ENCODE measurements around the gene TMEM240.
"Not testable (repeated sequence)": the region's sequence is repeated elsewhere in the genome, so short reads cannot be mapped to it uniquely, and the experiment has no call there.

The TMEM240 gene

GRCh38 chr1:1529321-1529720, 11.1 kb downstream of the TMEM240 start:
- H3K36me3 ChIP-seq (ENCODE audit: insufficient read depth, low read length) = peaks cover 5% of the 10 kb centered on the region; the same call in 1 of the 2 replicates
- H3K9ac ChIP-seq (ENCODE audit: low read depth, low read length) = no peak overlapping the region

GRCh38 chr1:1528301-1529267, 11.8 kb downstream of the TMEM240 start:
- Histone ChIP-seq H3K9me3 (ENCODE audit: control insufficient read depth, insufficient read depth, low read length) (no peaks in the 10 kb centered on the region), H3K36me3 (ENCODE audit: insufficient read depth, low read length) (peaks cover 5% of the 10 kb centered on the region; the same call in 1 of the 2 replicates), H3K9ac (ENCODE audit: low read depth, low read length) (no peak overlapping the region), H3K4me1 (ENCODE audit: insufficient read depth, low read length) (no peaks in the 10 kb centered on the region)

More at GRCh38 chr1:1529321-1529720, 11.1 kb downstream of the TMEM240 start:
- Histone ChIP-seq H3K4me1 (ENCODE audit: insufficient read depth, low read length) (no peaks in the 10 kb centered on the region), H3K9me3 (ENCODE audit: control insufficient read depth, insufficient read depth, low read length) (no peaks in the 10 kb centered on the region)

DNA sequence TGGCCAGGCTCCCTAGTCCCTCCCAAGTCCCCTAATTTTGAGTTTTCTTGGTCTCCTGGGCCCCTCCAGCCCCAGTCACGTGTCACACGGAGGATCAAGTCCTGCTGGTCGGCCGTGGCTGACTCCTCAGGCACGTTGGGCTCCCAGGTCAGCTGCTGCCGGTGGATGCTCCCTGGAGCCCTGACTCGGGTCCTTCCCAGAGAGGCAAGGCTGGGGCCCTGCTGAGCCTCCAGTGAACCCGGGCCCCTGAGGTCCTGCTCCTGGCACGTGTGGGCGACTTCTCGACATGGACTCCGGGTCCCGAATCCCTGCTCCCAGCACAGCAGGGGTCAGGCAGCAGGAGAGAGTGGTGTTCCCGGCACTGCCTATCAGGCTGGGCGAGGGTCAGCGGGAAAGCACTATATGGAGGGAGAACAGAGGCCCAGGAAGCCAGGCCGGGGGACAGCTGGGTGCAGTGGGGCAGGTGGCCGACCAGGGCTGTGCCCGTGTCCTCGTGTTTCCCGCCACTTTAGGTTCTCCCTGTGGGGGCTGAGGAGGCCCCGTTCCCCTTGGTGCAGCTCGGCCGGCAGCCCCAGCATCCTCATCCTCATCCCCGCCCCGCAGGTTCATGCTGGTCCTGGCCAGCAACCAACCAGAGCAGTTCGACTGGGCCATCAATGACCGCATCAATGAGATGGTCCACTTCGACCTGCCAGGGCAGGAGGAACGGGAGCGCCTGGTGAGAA, 13.2 kb downstream of the TMEM240 start:
- Histone ChIP-seq H3K36me3 (ENCODE audit: insufficient read depth, low read length) (peaks cover 5% of the 10 kb centered on the region; the same call in 1 of the 2 replicates), H3K9ac (ENCODE audit: low read depth, low read length) (no peak overlapping the region), H3K4me1 (ENCODE audit: insufficient read depth, low read length) (no peaks in the 10 kb centered on the region), H3K9me3 (ENCODE audit: control insufficient read depth, insufficient read depth, low read length) (no peaks in the 10 kb centered on the region)

- not testable (repeated sequence) for H3K36me3 ChIP-seq (ENCODE audit: insufficient read depth, low read length); H3K9ac ChIP-seq (ENCODE audit: low read depth, low read length); H3K9me3 ChIP-seq (ENCODE audit: control insufficient read depth, insufficient read depth, low read length); H3K4me1 ChIP-seq (ENCODE audit: insufficient read depth, low read length)
Observed at GRCh38 chr1:1526476-1526875, 13.9 kb downstream of the TMEM240 start.

DNA sequence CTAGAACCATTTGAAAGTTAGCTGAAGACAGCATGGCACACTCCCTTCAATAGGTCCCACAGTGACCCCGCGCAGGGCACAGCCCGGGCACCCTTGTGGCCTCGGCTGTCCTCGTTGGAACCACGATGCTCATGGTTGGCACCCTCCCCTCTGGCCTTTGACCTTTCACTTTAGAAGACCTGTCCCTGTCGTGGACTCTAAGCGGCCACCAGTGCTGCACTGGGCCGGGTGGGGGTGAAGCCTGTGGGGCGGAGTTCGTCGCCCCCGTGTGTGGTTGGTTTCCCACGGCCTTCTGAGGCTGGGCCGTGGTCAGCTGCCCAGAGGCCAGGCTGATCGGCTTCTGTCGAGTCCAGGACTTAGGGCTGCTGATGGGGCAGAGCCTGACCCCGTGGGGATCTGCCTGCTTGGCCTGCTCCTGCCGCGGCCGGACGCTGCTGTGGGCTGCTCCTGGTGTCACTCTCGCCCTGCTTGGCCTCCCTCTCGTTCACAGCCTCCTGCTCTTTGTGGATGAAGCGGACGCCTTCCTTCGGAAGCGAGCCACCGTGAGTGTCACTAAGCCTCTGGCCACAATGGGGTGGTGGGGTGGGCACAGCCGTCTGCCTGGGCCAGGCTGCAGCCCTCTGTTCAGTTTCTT, 15.6 kb downstream of the TMEM240 start:
- not testable (repeated sequence) for H3K4me1 ChIP-seq (ENCODE audit: insufficient read depth, low read length); H3K9me3 ChIP-seq (ENCODE audit: control insufficient read depth, insufficient read depth, low read length); H3K9ac ChIP-seq (ENCODE audit: low read depth, low read length); H3K36me3 ChIP-seq (ENCODE audit: insufficient read depth, low read length)

DNA sequence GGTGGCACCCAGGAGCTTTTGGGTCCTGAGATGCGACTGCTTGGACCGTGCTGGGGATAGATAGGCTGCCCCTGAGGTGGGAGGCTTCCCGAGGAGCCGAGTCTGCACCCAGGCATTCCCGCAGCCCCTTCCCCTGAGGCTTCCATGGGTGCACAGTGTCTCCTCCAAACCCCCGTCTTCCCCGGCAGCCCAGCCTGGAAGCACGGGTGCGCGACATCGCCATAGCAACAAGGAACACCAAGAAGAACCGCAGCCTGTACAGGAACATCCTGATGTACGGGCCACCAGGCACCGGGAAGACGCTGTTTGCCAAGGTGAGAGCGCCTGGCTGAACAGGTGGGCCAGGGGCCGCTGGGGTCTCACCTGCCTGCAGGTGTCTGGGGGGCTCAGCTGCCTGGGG, 16.8 kb downstream of the TMEM240 start:
- not testable (repeated sequence) for H3K4me1 ChIP-seq (ENCODE audit: insufficient read depth, low read length); H3K36me3 ChIP-seq (ENCODE audit: insufficient read depth, low read length); H3K9me3 ChIP-seq (ENCODE audit: control insufficient read depth, insufficient read depth, low read length); H3K9ac ChIP-seq (ENCODE audit: low read depth, low read length)

DNA sequence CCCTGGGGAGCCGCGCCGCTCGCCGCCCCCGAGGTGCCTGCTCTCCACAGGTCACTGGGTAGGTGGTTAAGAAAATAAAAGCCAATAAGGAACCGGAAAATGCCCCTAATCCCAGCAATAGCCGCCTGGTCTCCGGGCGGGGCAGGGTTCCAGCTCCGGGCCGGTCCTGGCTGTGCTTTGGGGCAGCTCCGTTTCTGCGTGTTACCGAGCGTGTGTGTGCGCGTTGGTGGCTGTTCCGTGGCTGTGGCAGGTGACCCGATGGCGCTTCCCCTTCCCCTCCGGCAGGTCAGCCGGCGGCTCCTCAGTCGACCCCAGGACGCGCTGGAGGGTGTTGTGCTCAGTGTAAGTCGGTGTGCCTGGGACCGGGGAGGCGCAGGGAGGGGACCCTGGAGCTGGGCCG, 17.2 kb downstream of the TMEM240 start:
- not testable (repeated sequence) for H3K36me3 ChIP-seq (ENCODE audit: insufficient read depth, low read length); H3K9me3 ChIP-seq (ENCODE audit: control insufficient read depth, insufficient read depth, low read length); H3K4me1 ChIP-seq (ENCODE audit: insufficient read depth, low read length); H3K9ac ChIP-seq (ENCODE audit: low read depth, low read length)

DNA sequence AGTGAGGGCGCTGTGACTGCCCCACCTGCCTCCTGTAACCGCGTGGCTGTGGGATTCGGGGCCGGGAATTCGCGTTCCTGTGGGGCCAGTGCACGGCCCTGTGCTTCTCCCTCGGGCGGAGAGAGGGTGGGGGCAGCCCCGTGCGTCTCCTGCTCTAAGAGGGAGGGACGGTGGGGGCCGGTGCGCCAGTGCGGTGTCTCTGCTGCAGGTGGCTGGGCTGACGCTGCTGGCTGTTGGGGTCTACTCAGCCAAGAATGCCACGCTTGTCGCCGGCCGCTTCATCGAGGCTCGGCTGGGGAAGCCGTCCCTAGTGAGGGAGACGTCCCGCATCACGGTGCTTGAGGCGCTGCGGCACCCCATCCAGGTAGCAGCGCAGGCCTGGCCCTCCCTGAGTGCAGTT, 17.9 kb downstream of the TMEM240 start:
- H3K36me3 ChIP-seq (ENCODE audit: insufficient read depth, low read length); H3K4me1 ChIP-seq (ENCODE audit: insufficient read depth, low read length); H3K9me3 ChIP-seq (ENCODE audit: control insufficient read depth, insufficient read depth, low read length); H3K9ac ChIP-seq (ENCODE audit: low read depth, low read length): not testable (repeated sequence)

GRCh38 chr1:1521331-1521730, 19.1 kb downstream of the TMEM240 start:
- Histone ChIP-seq H3K9ac (ENCODE audit: low read depth, low read length) (no peak overlapping the region), H3K9me3 (ENCODE audit: control insufficient read depth, insufficient read depth, low read length) (no peaks in the 10 kb centered on the region), H3K36me3 (ENCODE audit: insufficient read depth, low read length) (no peaks in the 10 kb centered on the region; the same call in none of the 2 replicates), H3K4me1 (ENCODE audit: insufficient read depth, low read length) (no peaks in the 10 kb centered on the region)

GRCh38 chr1:1519805-1520505, 20.5 kb downstream of the TMEM240 start:
- H3K9ac ChIP-seq (ENCODE audit: low read depth, low read length); H3K9me3 ChIP-seq (ENCODE audit: control insufficient read depth, insufficient read depth, low read length); H3K36me3 ChIP-seq (ENCODE audit: insufficient read depth, low read length); H3K4me1 ChIP-seq (ENCODE audit: insufficient read depth, low read length): not testable (repeated sequence)

GRCh38 chr1:1518621-1519007, 21.8 kb downstream of the TMEM240 start:
- not testable (repeated sequence) for H3K9me3 ChIP-seq (ENCODE audit: control insufficient read depth, insufficient read depth, low read length); H3K9ac ChIP-seq (ENCODE audit: low read depth, low read length); H3K4me1 ChIP-seq (ENCODE audit: insufficient read depth, low read length); H3K36me3 ChIP-seq (ENCODE audit: insufficient read depth, low read length)

GRCh38 chr1:1517973-1518620, 22.3 kb downstream of the TMEM240 start:
- H3K9ac ChIP-seq (ENCODE audit: low read depth, low read length) = no peak overlapping the region
- peaks cover 4% of the 10 kb centered on the region; the same call in 1 of the 2 replicates for H3K36me3 ChIP-seq (ENCODE audit: insufficient read depth, low read length)
- no peaks in the 10 kb centered on the region for H3K4me1 ChIP-seq (ENCODE audit: insufficient read depth, low read length)
- no peaks in the 10 kb centered on the region for H3K9me3 ChIP-seq (ENCODE audit: control insufficient read depth, insufficient read depth, low read length)

DNA sequence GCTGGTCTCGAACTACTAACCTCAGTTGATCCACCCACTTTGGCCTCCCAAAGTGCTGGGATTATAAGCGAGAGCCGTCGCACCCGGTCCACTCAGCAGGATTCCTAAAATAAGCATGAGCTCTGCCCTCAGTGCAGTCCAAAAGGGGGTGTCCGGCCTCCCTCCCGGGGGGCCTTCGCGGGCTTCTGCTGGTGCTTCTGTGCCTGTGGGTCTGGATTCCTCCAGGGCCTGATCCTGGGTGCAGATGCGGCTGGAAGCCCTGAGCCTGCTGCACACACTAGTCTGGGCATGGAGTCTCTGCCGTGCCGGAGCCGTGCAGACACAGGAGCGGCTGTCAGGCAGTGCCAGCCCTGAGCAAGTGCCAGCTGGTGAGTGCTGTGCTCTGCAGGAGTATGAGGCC, 23.5 kb downstream of the TMEM240 start:
- not testable (repeated sequence) for H3K36me3 ChIP-seq (ENCODE audit: insufficient read depth, low read length); H3K4me1 ChIP-seq (ENCODE audit: insufficient read depth, low read length); H3K9ac ChIP-seq (ENCODE audit: low read depth, low read length); H3K9me3 ChIP-seq (ENCODE audit: control insufficient read depth, insufficient read depth, low read length)

GRCh38 chr1:1514376-1514775, 26.0 kb downstream of the TMEM240 start:
- not testable (repeated sequence) for H3K4me1 ChIP-seq (ENCODE audit: insufficient read depth, low read length); H3K9ac ChIP-seq (ENCODE audit: low read depth, low read length); H3K36me3 ChIP-seq (ENCODE audit: insufficient read depth, low read length); H3K9me3 ChIP-seq (ENCODE audit: control insufficient read depth, insufficient read depth, low read length)
